GM21526 (cell line): Measurements from ENCODE around the gene PTPRM.

Source experiments
- ATAC-seq: cut with Tn5 transposase; IDR thresholded peaks from one replicate; pipeline ENCODE4 v1.9.1; 2021; ENCODE audit warnings: moderate library complexity; ENCODE audit not compliant: unreplicated experiment, low FRiP score

The PTPRM gene

GRCh38 chr18:8361941-8362471 lies 794.9 kb downstream of the PTPRM start:
- no peak for ATAC-seq

GRCh38 chr18:8362863-8363262 lies 795.7 kb downstream of the PTPRM start:
- no peak for ATAC-seq

- no peak for ATAC-seq
Measured at GRCh38 chr18:8364385-8364784, 797.3 kb downstream of the PTPRM start.

- ATAC-seq = no peak
Measured at GRCh38 chr18:8365006-8365405, 797.9 kb downstream of the PTPRM start.

- ATAC-seq = no peak
Measured at GRCh38 chr18:8365528-8365927, 798.4 kb downstream of the PTPRM start.

- no peak for ATAC-seq
Measured at GRCh38 chr18:8366070-8366469, 799.0 kb downstream of the PTPRM start.

- no peak for ATAC-seq
Measured at GRCh38 chr18:8366656-8367055, 799.5 kb downstream of the PTPRM start.

GRCh38 chr18:8367217-8367988 lies 800.3 kb downstream of the PTPRM start:
- ATAC-seq = no peak

GRCh38 chr18:8368512-8369217 lies 801.5 kb downstream of the PTPRM start:
- ATAC-seq = no peak

- ATAC-seq = no peak
Measured at GRCh38 chr18:8373486-8373885, 806.4 kb downstream of the PTPRM start.

- ATAC-seq = no peak
Measured at GRCh38 chr18:8374676-8375075, 807.6 kb downstream of the PTPRM start.

GRCh38 chr18:8375249-8375648 lies 808.1 kb downstream of the PTPRM start:
- ATAC-seq = no peak

- ATAC-seq = no peak
Measured at GRCh38 chr18:8376113-8376512, 809.0 kb downstream of the PTPRM start.

GRCh38 chr18:8379187-8379941 lies 812.2 kb downstream of the PTPRM start:
- ATAC-seq = no peak

- ATAC-seq = no peak
Measured at GRCh38 chr18:8380006-8380405, 812.9 kb downstream of the PTPRM start.

GRCh38 chr18:8380926-8381325 lies 813.8 kb downstream of the PTPRM start:
- no peak for ATAC-seq

- ATAC-seq = no peak
Measured at GRCh38 chr18:8381821-8382459, 814.8 kb downstream of the PTPRM start.

GRCh38 chr18:8385400-8385799 lies 818.3 kb downstream of the PTPRM start:
- no peak for ATAC-seq

GRCh38 chr18:8386669-8387380 lies 819.7 kb downstream of the PTPRM start:
- no peak for ATAC-seq
